B cell (primary cell): ENCODE data around the gene STK4. TPM values are rescaled to one million over a fixed set of nuclear protein-coding genes. Genes with fewer than 3 reads are reported as not detected.

Experiments used
- ATAC-seq: fragments of 200-7000 bp; cut with Tn5 transposase; one replicate; pipeline ENCODE4 v1.10.0; 2021; ENCODE audit warnings: low read depth, mild to moderate bottlenecking, moderate number of reproducible peaks, moderate library complexity
- CTCF ChIA-PET: fragments of 350-600 bp; sonication (Branson Sonifier 250); formaldehyde crosslinking; loops from one replicate; lab custom pipeline; 2021; ENCODE audit warnings: antibody characterized with exemption, inconsistent platforms; lab: Charles Lee
- POLR2A ChIA-PET: fragments of 350-600 bp; sonication (Branson Sonifier 250); formaldehyde crosslinking; loops from one replicate; lab custom pipeline; 2021; ENCODE audit warnings: antibody characterized with exemption; lab: Charles Lee
- DNase-seq: peaks from one replicate; pipeline ENCODE4 v3.0.0; 2013
- H2AFZ ChIP-seq: 2 replicates; pipeline ENCODE4 v1.6.1; 2012; ENCODE audit warnings: mild to moderate bottlenecking, low read depth, low read length; ENCODE audit not compliant: insufficient read depth, poor library complexity, severe bottlenecking
- H3K27ac ChIP-seq, 2 donors: 1 replicate in 1 of 2; 2 replicates in 1 of 2; pipeline ENCODE4 v1.5.1; 2012 to 2013; ENCODE audit warnings: low read length in 2 of 2, mild to moderate bottlenecking in 2 of 2, moderate library complexity in 1 of 2
- H3K27me3 ChIP-seq, 4 experiments: fragments of 200-600 bp in 1 of 4; sonication (generic) in 1 of 4; replicated peaks in 1 of 4; 1 replicate in 2 of 4; 2 replicates in 2 of 4; pipeline versions ENCODE4 v1.6.1 to v1.7.0; 2013 to 2016; ENCODE audit warnings: low read length in 3 of 4, mild to moderate bottlenecking in 2 of 4, mixed read lengths in 1 of 4, moderate library complexity in 1 of 4; ENCODE audit not compliant: insufficient read depth in 4 of 4, control insufficient read depth in 3 of 4; ENCODE audit errors: control extremely low read depth in 1 of 4
- H3K36me3 ChIP-seq, 2 experiments: replicated peaks in 1 of 2; 1 replicate in 1 of 2; 2 replicates in 1 of 2; pipeline versions ENCODE4 v1.6.1 to v1.7.1; 2013; ENCODE audit warnings: low read length in 1 of 2; ENCODE audit not compliant: insufficient read depth in 2 of 2, control insufficient read depth in 1 of 2; ENCODE audit errors: control extremely low read depth in 1 of 2, extremely low read depth in 1 of 2
- H3K4me1 ChIP-seq, 2 donors: fragments of 200-600 bp in 1 of 2; sonication (generic) in 1 of 2; 1 replicate in 1 of 2; 2 replicates in 1 of 2; pipeline versions ENCODE4 v1.5.1 to v1.6.1; 2013 to 2017; ENCODE audit warnings: low read length in 2 of 2; ENCODE audit not compliant: control insufficient read depth in 2 of 2, insufficient read depth in 2 of 2
- H3K4me2 ChIP-seq: replicated peaks from 2 replicates; pipeline ENCODE3; 2012; ENCODE audit warnings: mild to moderate bottlenecking, low read depth, low read length; ENCODE audit not compliant: poor library complexity, severe bottlenecking
- H3K4me3 ChIP-seq, 5 experiments: fragments of 200-600 bp in 1 of 5; sonication (generic) in 1 of 5; 1 replicate in 3 of 5; 2 replicates in 2 of 5; pipeline versions ENCODE4 v1.5.1 to v1.7.0; 2011 to 2016; ENCODE audit warnings: low read length in 4 of 5, mild to moderate bottlenecking in 4 of 5, low read depth in 2 of 5, control low read depth in 1 of 5, moderate library complexity in 1 of 5; ENCODE audit not compliant: insufficient read depth in 1 of 5; ENCODE audit errors: control extremely low read depth in 1 of 5, extremely low read depth in 1 of 5
- H3K79me2 ChIP-seq: fragments of 200-600 bp; sonication (generic); one replicate; pipeline ENCODE4 v1.6.0; 2016; ENCODE audit warnings: low read length; ENCODE audit not compliant: control insufficient read depth, insufficient read depth
- H3K9ac ChIP-seq: fragments of 200-600 bp; sonication (generic); 2 replicates; pipeline ENCODE4 v1.6.1; 2017; ENCODE audit warnings: mild to moderate bottlenecking, low read length, moderate library complexity
- H3K9me3 ChIP-seq, 3 donors: one replicate each; pipeline versions ENCODE4 v1.6.1 to v1.7.1; 2013; ENCODE audit warnings: low read length in 2 of 3; ENCODE audit not compliant: control insufficient read depth in 2 of 3, insufficient read depth in 1 of 3; ENCODE audit errors: control extremely low read depth in 1 of 3
- H4K20me1 ChIP-seq: 2 replicates; pipeline ENCODE4 v1.6.0; 2012; ENCODE audit warnings: mild to moderate bottlenecking, low read length; ENCODE audit not compliant: insufficient read depth, control insufficient read depth, poor library complexity, severe bottlenecking
- H3K27ac Mint-ChIP-seq: one replicate; pipeline ENCODE4 v1.8.0; 2021; ENCODE audit warnings: mixed read lengths
- H3K27me3 Mint-ChIP-seq: one replicate; pipeline ENCODE4 v1.8.0; 2021; ENCODE audit warnings: mixed read lengths
- H3K4me1 Mint-ChIP-seq: one replicate; pipeline ENCODE4 v1.8.0; 2021; ENCODE audit warnings: mixed read lengths
- H3K4me3 Mint-ChIP-seq: one replicate; pipeline ENCODE4 v1.8.0; 2021; ENCODE audit warnings: mixed read lengths
- H3K9me3 Mint-ChIP-seq: one replicate; pipeline ENCODE4 v1.8.0; 2022; ENCODE audit warnings: mixed read lengths; ENCODE audit not compliant: insufficient read depth
- EZH2 ChIP-seq: IDR thresholded peaks from 2 replicates; pipeline ENCODE4 v1.6.1; 2012; ENCODE audit warnings: borderline replicate concordance, low read depth, mild to moderate bottlenecking, moderate library complexity, low read length; ENCODE audit not compliant: insufficient read depth, poor library complexity, severe bottlenecking
- WGBS: methylation state at CpG from one replicate; pipeline ENCODE4 v1.1.5; 2013; ENCODE audit warnings: missing lambda C conversion rate; ENCODE audit not compliant: insufficient coverage; 5-methylcytosine and 5-hydroxymethylcytosine counted together
- intact Hi-C: fragments of 100-400 bp; cut with micrococcal nuclease; formaldehyde crosslinking; loops from one replicate; pipeline ENCODE4 v1.10.0; 2022
- polyA plus RNA-seq: library from polyadenylated mRNA; depleted of rRNA; stranded (reverse); fragments of >200 nt; gene quantifications from 2 replicates; pipeline ENCODE4 v1.2.3, GENCODE V29; 2012
- total RNA-seq, 2 donors: library from RNA; stranded (reverse); fragments of 120-200 nt in 1 of 2; gene quantifications; 1 replicate in 1 of 2; 2 replicates in 1 of 2; pipeline versions ENCODE4 v1.2.3 to v1.2.4, GENCODE V29; 2013 to 2022
- TF ChIP-seq, protein P1 (sequence below): fragments of 200-600 bp; IDR thresholded peaks from one replicate; pipeline ENCODE4 v1.8.0; 2022; ENCODE audit warnings: antibody characterized with exemption, mild to moderate bottlenecking

The STK4 gene
- total and polyA plus RNA-seq, 2 donors (not counting 1 experiment from before 2014, with no cell fraction given) = 38.9 to 324 TPM

DNA sequence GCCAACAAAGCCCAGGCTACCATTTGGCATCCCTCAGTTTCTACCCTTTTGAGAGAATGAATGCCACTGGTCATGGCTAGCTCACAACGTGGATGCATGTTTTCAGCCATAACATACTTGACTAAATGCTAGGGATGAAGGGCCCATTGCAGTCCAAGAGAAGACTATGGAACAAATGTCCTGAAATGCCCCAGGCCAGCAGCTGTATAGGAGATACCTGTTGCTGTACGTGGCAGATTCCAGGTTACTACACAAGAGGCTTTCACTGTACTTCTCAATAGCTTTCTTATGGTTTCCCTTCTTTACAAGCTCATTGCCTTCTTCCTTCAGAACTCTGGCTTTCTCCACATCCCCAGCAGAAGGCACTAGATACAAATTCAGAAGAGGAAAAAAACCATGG, 17.8 kb upstream of the STK4 start:
- Histone ChIP-seq H4K20me1 (no peaks in the 10 kb centered on the region), H3K36me3 (peaks cover 4 to 90% of the 10 kb centered on the region in 2 experiments), H3K27me3 (no peaks in the 10 kb centered on the region), H2AFZ (no peak overlapping the region), H3K4me2 (no peak overlapping the region), H3K27ac (no peak overlapping the region), H3K4me3 (no peak overlapping the region), H3K4me1 (peaks cover 7 to 9% of the 10 kb centered on the region in 2 donors), H3K9me3 (no peaks in the 10 kb centered on the region), H3K9ac (no peak overlapping the region), H3K79me2 (peaks cover 17% of the 10 kb centered on the region)
- TF ChIP-seq EZH2 = no peak
- TF ChIP-seq, protein P1, sequence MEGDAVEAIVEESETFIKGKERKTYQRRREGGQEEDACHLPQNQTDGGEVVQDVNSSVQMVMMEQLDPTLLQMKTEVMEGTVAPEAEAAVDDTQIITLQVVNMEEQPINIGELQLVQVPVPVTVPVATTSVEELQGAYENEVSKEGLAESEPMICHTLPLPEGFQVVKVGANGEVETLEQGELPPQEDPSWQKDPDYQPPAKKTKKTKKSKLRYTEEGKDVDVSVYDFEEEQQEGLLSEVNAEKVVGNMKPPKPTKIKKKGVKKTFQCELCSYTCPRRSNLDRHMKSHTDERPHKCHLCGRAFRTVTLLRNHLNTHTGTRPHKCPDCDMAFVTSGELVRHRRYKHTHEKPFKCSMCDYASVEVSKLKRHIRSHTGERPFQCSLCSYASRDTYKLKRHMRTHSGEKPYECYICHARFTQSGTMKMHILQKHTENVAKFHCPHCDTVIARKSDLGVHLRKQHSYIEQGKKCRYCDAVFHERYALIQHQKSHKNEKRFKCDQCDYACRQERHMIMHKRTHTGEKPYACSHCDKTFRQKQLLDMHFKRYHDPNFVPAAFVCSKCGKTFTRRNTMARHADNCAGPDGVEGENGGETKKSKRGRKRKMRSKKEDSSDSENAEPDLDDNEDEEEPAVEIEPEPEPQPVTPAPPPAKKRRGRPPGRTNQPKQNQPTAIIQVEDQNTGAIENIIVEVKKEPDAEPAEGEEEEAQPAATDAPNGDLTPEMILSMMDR = no peak
- intact Hi-C loops = no loop called here
- POLR2A ChIA-PET = no interaction called here
- H3K27me3 Mint-ChIP-seq = no peaks in the 10 kb centered on the region
- peaks cover 13% of the 10 kb centered on the region for H3K4me1 Mint-ChIP-seq
- CTCF ChIA-PET = interaction anchor here (0.9 to 1.4 kb wide), 2 partner anchors 16 to 147 kb away, joined by 3 read pairs; no protein-coding TSS in a partner anchor
- ATAC-seq (no peak), DNase-seq (no peak)
- no peaks in the 10 kb centered on the region for H3K9me3 Mint-ChIP-seq
- no peak overlapping the region for H3K27ac Mint-ChIP-seq
- WGBS = 93% methylated on average over 2 of the region's 2 CpGs
- no peak overlapping the region for H3K4me3 Mint-ChIP-seq

DNA sequence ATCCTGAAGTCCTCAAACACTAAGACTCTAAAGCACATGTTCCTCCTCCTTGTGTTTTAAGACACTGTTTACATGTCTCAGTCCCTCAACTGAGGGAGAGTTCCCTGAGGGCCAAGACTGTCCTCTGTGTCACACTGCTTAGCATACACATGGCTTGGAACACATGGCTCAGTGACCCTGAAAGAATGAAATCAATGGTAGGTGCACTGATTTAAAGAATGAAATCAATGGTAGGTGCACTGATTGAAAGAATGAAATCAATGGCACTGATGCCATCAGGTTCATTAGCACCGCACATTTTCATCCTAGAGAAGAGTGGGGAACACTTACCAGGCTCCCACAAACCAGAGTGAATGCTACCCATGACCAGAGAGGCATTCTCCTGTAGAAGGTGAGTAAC, 15.9 kb upstream of the STK4 start:
- ChIA-PET POLR2A (no interaction called here), CTCF (interaction anchor here (1.2 to 1.8 kb wide), 3 partner anchors 16 to 95 kb away, joined by 3 to 6 read pairs (median 4); partner anchors contain the start of gene STK4)
- no peaks in the 10 kb centered on the region for H4K20me1 ChIP-seq
- no peaks in the 10 kb centered on the region for H3K9me3 ChIP-seq
- no peak overlapping the region for H3K9ac ChIP-seq
- no peaks in the 10 kb centered on the region for H3K27me3 ChIP-seq
- TF ChIP-seq, protein P1 = no peak
- no peak for TF ChIP-seq EZH2
- Mint-ChIP-seq H3K27me3 (no peaks in the 10 kb centered on the region), H3K27ac (no peak overlapping the region), H3K4me3 (no peak overlapping the region), H3K4me1 (peaks cover 29% of the 10 kb centered on the region), H3K9me3 (no peaks in the 10 kb centered on the region)
- ATAC-seq = no peak
- H2AFZ ChIP-seq = no peak overlapping the region
- H3K4me3 ChIP-seq = no peak overlapping the region
- H3K36me3 ChIP-seq = peaks cover 4 to 96% of the 10 kb centered on the region in 2 experiments
- DNase-seq = no peak
- WGBS = 100% methylated on average over 1 of the region's 1 CpG
- H3K4me2 ChIP-seq = no peak overlapping the region
- H3K4me1 ChIP-seq = peaks cover 17 to 21% of the 10 kb centered on the region in 2 donors
- no peak overlapping the region for H3K27ac ChIP-seq
- peaks cover 27% of the 10 kb centered on the region for H3K79me2 ChIP-seq
- intact Hi-C loops = no loop called here
